HEK293 (cell line): ENCODE measurements around the gene TEX261.

Source experiments
- REPIN1 ChIP-seq: fragments of 450-650 bp; formaldehyde crosslinking; IDR thresholded peaks from 2 replicates; pipeline ENCODE4 v1.5.1; 2017; ENCODE audit warnings: missing biosample characterization, missing genetic modification characterization, low read depth
- TCF7L2 ChIP-seq: IDR thresholded peaks from 2 replicates; pipeline ENCODE4 v1.6.1; 2011; ENCODE audit warnings: low read depth, mild to moderate bottlenecking, inconsistent platforms, low read length, moderate library complexity, borderline replicate concordance
- ZBTB48 ChIP-seq: fragments of 450-650 bp; formaldehyde crosslinking; IDR thresholded peaks from 2 replicates; pipeline ENCODE4 v1.5.1; 2016; ENCODE audit warnings: missing biosample characterization, missing genetic modification characterization
- ZFP37 ChIP-seq: fragments of 450-650 bp; formaldehyde crosslinking; IDR thresholded peaks from 2 replicates; pipeline ENCODE4 v1.5.1; 2016; ENCODE audit warnings: missing biosample characterization, missing genetic modification characterization
- ZNF311 ChIP-seq: fragments of 450-650 bp; formaldehyde crosslinking; IDR thresholded peaks from 2 replicates; pipeline ENCODE4 v1.5.1; 2017; ENCODE audit warnings: missing biosample characterization, missing genetic modification characterization, borderline replicate concordance
- ZNF354C ChIP-seq: fragments of 450-650 bp; formaldehyde crosslinking; IDR thresholded peaks from 2 replicates; pipeline ENCODE4 v1.5.1; 2016; ENCODE audit warnings: missing biosample characterization, missing genetic modification characterization, low read depth, borderline replicate concordance
- ZNF433 ChIP-seq: fragments of 450-650 bp; formaldehyde crosslinking; IDR thresholded peaks from 2 replicates; pipeline ENCODE4 v1.5.1; 2016; ENCODE audit warnings: missing biosample characterization, missing genetic modification characterization, low read depth
- ZNF548 ChIP-seq: fragments of 450-650 bp; formaldehyde crosslinking; IDR thresholded peaks from 2 replicates; pipeline ENCODE4 v1.5.1; 2016; ENCODE audit warnings: missing biosample characterization, missing genetic modification characterization
- TF ChIP-seq, protein P1 (sequence below): fragments of 450-650 bp; formaldehyde crosslinking; IDR thresholded peaks from 2 replicates; pipeline ENCODE4 v1.5.1; 2016; ENCODE audit warnings: missing biosample characterization, missing genetic modification characterization

DNA sequence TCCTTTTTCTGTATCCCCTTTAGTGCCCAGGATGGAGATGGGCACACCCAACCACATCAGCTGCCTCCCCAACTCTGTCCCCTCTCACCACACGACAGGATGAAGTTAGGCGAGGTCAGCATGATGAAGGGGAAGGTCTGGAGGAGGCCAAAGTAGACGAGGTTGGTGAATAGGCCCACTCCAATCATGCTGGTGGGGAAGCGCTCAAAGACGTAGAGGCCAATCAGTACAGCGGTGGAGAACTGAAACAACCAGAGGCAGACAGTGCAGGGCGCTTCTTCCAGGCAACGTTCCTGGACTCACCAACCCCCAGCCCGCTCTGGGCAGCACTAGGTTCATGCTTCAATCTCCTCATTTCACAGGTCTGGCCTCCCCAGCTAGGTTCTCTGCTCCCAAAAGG lies 2.9 kb downstream of the TEX261 start:
- TF ChIP-seq ZNF311 (tag by site-specific recombination) (no peak), ZNF354C (tag by site-specific recombination) (no peak), ZFP37 (tag by site-specific recombination) (no peak), ZBTB48 (tag by site-specific recombination) (no peak), TCF7L2 (no peak), ZNF433 (tag by site-specific recombination) (no peak), REPIN1 (tag by site-specific recombination) (no peak), ZNF548 (tag by site-specific recombination) (no peak)
- TF ChIP-seq, protein P1, sequence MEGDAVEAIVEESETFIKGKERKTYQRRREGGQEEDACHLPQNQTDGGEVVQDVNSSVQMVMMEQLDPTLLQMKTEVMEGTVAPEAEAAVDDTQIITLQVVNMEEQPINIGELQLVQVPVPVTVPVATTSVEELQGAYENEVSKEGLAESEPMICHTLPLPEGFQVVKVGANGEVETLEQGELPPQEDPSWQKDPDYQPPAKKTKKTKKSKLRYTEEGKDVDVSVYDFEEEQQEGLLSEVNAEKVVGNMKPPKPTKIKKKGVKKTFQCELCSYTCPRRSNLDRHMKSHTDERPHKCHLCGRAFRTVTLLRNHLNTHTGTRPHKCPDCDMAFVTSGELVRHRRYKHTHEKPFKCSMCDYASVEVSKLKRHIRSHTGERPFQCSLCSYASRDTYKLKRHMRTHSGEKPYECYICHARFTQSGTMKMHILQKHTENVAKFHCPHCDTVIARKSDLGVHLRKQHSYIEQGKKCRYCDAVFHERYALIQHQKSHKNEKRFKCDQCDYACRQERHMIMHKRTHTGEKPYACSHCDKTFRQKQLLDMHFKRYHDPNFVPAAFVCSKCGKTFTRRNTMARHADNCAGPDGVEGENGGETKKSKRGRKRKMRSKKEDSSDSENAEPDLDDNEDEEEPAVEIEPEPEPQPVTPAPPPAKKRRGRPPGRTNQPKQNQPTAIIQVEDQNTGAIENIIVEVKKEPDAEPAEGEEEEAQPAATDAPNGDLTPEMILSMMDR: no peak
